Stimulated activated CD8-positive, alpha-beta memory T cell treated with anti-CD3 and anti-CD28 coated beads, Interleukin-15, amount 100 ng/mL, for 4 hours (primary cell): Measurements from ENCODE around the gene CAMK2G.

Experiments used
- DNase-seq, 2 donors: peaks; one replicate each; pipeline ENCODE4 v3.0.0-alpha.2; 2020; ENCODE audit warnings: low read depth in 2 of 2

CAMK2G gene

DNA sequence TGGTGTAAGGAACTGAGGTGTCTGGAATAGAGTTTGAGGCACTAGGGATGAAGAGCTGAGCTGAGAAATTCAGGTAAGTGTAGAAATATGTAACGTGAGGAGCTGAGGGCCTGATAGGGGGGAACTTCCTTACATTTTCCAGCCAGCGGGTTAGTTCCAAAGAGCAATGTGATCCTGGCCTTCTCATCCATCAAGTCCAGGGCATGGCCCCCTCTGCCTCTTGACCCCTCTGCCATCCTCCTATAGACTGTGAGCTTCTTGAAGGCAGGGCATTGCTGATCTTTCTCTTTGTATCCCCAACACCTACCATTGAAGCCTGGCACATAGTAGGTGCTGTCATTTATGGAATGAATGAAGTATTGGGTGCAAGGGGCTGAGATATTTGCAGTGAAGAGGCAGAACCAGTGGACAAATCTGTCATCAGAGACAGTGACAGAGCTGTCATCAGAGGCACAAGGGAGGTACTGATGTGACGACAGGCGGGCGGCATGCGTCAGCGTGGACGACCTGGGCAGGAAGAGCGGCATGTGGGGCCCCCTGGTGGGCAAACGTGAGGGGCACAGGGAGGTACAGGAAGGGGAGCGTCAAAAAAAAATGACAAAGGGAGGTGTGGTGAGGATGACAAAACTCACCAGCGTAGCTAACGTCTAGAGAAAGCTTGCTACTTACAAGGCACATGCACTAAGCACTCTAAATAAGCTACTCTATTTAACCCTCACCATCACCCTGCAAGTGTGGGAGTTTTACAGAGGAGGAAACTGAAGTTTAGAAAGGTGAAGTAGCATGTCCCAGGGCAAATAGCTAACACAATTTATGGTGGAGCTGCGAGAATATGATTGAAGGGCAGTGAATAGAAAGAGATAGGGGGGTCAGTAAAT is 5.2 kb upstream of the CAMK2G start:
- peak; percentile 81 to 86 for DNase-seq

DNA sequence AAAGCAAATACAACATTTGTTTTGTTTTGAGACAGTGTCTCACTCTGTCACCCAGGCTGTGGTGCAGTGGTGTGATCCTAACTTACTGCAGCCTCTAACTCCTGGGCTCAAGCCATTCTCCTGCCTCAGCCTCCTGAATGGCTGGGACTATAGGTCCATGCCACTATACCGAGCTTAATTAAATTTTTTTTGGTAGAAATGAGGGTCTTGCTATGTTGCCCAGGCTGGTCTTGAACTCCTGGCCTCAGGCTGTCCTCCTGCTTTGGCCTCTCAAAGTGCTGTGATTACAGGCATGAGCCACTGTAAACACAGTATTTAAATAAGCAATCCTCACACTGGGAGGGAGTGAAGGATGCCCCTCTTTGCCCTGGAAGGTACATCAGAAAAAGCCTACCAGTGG is 4.0 kb upstream of the CAMK2G start:
- DNase-seq, result no peak

DNA sequence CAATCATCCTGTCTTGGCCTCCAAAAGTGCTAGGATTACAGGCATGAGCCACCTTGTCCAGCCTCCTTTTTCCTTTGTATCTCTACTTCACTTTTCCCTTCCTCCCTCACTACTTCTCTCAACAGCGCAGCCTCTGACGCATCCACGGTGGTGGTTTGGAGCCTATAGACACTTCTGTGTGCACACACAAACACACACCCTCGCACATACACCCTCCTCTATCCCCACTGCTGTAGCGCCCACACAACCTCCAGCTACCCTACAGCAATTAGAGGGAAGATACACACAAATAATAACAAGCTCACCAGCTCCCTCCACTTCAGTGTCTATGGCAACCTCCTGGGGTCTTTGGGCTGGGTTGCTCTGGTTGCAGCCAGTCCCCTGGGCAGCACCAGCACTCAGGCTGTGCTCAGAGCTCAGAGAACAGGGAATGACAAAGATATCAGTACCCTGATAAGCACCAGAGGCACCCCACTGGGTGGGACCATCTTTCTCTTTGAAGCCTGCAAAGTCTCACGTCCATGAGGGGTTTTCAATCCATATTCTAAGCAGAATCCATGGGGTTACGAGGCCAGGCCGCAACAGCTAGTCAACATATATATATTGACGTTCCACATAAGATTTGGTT is 3.3 kb upstream of the CAMK2G start:
- DNase-seq, result no peak

DNA sequence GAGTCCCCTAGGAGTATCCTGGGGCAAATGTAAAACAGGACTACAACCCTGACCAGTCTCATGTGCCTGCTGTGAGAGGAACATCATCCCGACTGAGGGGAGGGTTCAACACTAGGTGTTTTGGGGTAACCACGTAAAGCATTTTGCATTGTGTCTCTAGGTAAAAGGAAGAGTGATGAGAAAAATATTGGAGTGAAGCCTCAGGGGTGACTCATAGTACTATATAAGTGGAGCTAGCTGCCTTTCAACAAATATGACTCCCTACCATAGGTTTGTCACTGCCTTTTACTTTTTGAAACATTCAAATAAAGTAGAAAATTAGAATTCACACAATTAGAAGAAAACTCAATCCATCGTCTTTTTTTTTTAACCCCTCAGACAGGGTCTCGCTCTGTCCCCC is 2.6 kb upstream of the CAMK2G start:
- DNase-seq, result no peak

DNA sequence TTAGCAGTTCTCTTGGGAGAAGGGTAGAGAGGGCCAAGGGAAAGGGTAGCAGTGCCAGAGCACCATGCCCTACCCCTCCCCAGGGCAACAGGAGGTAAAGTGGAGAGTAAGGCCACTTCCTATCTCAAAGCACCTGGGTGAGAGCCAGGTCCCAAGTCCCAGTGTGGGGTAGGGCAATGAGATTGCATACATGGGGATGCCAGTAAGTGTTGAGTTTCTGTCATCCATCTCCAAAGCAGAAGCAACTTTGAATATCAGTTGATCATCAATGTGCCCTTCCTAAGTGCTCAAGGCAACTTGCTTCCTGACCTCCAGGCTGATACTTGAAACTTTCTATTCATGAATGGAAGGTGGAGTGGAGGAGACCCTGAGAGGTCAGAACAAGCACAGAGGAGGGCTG is 2.2 kb upstream of the CAMK2G start:
- no peak for DNase-seq

DNA sequence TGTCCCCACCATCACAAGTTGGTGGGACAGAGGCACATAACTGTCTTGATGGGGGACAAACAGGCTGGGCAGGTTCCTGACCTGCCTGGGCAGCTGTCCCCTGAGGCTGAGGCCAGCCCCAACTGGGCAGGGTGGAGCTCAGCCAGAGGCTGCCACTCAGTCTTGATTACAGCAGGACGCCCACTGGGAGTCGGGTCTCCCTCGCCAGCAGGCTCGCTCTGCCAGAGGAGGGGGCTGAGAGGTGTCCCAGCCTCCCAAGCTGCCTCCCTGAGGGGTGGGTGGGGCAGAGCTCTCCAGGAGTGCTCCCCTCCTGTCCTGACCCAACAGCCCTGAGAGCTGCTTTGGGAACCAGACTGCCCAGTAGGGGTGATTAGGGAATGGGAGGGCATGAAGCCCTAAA is 1.8 kb upstream of the CAMK2G start:
- no peak for DNase-seq

DNA sequence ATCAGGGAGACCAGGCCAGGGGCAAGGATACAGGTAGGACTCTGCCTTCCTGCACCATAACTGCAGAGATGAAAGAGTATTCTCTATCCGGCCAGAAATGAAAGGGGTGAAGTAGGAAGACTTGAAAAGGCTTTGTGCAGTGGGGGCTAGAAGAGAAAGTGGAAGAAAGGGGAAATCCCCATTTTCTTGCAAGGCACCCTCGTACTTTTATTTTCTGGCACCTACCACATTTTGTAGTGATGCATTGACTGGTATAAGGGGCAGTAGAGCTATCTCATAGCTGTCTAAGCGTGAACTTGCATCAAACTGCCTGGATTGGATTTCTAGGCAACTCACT is 752 bp upstream of the CAMK2G start:
- DNase-seq, result no peak

DNA sequence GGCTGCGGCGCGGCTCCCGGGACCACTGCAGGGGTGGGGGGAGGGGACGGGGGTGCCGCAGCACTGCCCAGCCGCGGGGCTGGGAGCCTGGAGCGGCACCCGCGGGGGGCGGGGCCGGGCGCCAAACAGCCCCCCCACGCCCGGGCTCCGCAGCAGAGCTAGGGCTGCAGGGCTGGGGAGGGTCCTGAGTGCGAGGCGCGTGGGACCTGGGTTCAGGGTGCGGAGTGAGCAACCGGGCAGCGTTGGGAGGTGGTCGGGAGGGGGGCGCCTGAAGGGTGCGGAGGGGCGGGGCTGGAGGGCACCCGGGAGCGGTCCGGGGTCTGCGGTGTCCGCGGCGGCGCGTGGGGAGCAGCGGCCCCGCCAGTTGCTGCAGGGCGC is 528 bp downstream of the CAMK2G start:
- DNase-seq, result no peak

DNA sequence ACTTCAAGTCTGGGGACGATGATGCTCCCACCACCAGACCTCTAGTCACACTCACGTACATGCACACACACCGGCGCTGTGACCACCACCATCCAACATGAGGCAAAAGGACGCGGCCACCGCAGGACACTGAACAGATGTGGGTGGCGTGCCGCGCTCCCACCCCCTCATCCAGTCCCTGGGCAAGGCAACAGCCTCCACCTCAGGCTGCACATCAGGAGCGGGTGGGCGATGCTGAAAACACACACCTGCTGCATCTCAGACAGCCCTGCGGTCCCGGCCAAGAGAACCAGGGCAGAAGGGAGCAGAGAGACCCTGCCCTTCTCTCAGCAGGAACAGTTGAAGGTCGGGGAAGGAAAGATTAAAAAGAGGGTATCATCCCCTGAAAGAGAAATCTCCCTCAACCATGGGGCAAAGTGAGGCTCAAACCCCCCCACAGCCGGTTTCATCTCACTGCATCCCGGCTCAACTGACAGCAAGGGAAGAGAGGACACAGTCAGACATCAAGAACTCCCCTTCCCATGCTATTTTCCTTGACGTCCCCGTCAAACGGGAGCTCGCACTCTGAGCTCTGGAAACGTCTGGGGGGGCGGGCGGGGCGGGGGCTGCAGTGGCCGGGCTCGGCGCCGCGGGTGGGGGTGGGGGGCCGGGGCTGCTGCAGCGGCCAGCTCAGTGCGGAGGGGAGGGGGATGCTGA is 1.1 kb downstream of the CAMK2G start:
- no peak for DNase-seq

DNA sequence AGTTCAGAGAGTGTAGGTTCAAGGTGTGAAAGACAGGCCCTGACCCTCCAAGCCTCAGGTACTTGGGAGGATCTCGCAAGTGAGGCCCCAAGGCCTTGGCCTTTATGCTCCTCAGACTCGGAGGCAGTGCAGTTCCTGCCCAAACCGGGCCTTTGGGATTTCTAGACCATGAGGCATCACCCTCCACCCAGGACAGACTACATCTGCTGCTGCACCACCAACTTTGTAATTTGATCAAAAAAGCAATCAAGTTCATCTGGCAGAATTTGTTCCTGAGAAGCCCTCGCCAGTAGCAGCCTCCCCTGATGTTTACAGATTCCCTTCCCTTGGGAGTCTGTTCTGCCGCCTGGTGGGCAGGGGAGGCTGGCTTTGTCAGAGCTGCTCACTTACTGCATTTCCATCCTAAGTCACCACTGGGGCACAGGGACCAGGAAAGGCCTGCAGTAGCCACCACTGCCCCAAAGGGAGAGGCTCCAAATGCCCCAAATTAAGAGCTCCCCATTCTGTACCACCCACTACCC is 2.1 kb downstream of the CAMK2G start:
- no peak for DNase-seq

DNA sequence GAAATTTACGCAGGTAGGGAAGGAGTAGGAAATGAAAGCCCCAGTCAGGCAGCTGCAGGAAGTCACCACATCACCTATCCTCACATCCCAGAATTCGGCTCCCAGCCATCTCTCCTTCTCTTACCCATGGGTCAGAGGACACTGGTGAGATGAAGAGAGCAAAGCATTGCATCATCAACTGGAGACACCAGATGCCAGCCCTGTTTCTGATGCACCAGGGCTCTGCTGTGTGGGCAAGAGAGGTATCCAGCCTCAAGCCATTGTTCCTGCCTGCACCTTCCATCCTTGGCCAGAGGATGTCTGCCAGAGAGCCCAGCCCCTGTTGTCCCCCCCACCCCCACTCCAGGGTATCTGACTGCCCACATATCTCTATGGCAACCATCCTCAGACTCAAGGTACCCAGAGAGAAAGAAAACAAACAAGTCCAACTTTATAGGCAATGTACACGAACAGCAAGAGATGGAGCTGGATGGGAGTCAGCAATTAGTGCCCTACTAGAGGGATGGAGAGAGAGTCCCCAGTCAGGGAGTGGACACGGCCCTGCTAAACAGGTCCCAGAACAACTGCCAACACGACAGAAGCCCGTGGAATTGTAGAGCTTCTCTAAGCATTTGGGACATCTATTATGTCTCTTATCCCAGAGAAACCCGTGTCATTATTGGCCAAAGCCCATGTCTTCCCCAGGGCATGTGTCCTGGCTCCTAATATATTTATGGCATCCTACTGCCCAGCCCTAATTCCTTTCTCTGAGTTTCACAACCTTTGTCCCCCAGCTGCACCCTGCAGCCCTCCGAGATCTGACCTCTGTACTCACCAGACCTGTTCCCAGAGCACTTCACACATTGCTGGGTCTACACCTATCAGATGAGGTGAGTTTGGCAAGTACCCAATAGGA is 2.8 kb downstream of the CAMK2G start:
- no peak for DNase-seq

DNA sequence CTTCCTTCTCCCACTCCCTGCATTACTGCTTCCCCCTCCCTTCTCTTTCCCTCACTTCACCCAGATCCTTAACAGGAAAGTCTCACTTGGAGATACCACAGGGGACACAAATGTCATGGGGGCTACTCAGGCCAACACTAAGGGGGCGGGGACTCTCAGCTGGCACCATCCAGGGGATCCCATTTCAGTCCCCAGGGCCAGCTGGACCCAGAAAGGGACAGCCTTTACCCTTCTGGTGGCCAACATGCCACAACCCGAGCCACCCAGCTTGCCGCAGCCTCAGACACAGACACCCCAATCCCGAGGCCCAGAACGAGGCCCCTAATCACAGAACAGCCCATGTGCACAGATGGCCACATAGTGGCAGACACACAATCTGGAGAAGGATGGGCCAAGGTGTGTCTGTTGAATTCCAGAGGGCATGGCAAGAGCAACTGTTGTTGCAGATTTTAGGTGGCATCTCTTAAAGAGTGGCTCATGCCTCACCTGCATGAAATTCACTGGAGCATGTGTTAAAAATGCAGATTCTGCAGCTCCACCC is 5.6 kb downstream of the CAMK2G start:
- no peak for DNase-seq

DNA sequence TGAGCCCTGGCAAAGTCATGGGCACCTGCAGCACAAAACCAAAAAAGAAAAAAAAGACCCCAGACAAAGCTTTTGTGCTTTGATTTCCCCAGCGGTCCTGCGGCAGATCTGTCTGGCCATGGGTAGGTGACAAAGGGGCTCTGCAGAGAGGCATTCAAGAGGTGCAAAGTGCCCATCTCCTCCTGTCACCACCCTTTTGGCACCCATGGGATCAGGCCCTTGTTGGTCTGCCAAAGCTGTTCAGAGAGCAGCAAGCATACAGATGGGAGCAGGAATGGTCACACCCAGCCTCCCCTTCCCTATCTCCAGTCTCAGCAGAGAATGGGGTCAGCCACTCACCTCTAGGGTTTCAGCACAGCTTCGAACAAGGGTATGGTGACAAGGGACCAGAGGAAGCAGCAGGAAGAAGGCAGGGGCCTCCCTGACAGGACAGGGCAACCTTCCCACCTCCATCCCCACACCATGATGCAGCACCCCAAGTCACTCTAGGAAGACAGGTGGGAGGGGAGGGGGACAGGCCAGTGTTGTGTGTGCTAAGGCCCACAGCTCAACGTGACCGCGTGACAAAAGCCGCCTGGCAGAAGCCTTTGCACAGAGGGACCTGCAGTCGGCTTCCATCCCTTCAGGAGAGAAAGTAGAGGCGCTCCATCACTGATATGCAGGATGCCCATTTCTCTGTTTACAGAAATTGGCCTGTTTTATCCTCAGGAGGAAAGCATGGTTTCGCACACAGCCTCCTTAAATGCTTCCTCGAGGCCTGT is 6.3 kb downstream of the CAMK2G start:
- DNase-seq, result no peak

DNA sequence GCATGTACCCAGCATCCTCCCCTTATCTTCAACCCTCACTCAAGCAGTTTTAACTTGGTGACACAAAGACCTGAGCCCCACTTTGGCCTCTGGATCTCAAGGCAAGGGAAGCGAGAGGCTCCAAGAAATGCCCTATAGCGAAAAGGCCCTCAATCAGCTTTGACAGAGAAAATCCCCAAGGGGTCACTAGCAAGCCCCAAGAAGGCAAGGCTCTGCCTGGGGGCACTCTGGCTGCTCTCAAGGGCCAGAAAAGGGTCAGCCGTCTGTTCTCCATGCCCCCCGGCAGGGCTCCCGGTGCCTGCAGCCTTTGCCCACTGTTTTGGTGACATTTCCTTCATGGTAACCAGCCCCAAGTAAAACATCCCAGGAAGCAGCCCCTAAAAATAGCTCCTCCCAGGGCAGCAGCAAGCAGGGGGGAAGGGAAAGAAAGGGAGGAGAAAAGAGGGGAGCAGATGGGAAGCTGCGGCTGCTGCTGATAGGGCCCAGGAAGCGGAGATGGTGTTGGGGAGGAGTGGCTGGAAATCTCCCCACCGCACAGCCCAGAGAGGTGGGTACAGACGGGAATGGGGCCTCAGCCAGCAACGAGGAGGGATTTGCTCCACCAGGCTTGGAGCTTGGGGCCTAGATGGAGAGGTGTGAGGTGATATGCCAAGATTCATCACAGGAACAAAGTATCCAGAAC is 7.1 kb downstream of the CAMK2G start:
- no peak for DNase-seq

DNA sequence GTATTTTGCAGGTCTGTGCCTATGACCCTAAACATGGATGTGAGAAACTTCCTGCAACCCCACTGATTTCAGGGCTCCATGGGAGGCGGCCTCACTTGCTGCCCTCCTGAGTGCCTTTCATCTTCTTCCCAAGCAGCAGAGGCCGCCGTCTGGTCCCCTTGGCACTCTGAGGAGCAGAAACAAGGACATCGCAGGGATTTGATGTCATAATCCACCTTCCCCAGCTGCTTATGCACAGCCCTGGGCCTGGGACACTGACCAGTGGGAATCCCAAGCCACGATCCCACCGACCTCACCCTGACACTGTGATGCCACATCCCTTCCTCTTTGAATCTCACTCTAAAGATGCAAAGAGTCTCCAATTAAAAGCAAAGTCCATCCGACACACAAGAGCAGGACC is 7.7 kb downstream of the CAMK2G start:
- DNase-seq, result no peak

DNA sequence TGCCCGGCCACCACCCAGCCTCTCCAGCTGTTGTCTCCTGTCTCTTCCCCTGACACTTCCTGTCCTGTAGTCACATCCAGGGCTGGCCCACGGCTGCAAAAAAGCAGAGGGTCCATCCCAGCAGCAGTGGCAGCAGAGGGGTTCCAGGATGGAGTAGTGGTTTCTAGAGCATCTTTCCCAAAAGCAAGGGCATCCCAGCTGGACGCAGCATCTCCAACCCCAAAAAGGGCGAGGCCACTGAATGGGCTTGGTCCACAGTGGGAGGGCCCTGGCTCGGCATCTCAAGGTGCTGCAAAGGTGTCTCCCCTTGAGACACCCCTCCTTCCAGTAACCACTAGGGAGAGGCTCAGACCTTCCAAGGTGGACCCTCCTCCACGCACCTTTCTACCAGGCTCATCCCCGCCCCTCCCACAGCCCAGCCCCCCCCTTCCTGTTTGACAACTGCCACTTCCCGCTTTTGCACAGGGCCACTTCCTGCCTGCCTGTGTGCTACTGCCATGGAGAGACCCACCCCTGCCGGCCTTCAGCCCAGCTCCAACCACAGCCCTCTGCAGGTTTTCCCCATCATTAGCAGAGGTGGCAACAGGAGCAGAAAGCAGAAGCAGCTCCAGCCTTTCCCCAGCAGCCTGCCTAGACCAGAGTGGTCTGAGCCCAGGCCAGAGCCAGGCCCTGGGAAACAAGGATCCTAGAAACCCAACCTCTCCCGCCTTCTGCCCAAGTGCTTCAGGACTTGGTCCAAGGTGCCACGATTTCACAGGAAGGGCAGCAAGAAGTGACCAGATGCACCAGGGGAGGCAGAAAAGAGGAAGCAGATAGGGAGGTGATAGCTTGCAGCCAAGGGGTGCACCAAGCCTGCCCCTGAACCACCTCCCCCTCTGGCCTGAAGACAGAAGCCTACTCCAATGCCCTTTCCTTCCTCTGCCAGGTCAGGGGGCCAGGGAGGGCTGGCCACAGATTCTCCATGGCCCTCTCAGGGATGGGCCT is 8.6 kb downstream of the CAMK2G start:
- no peak for DNase-seq

DNA sequence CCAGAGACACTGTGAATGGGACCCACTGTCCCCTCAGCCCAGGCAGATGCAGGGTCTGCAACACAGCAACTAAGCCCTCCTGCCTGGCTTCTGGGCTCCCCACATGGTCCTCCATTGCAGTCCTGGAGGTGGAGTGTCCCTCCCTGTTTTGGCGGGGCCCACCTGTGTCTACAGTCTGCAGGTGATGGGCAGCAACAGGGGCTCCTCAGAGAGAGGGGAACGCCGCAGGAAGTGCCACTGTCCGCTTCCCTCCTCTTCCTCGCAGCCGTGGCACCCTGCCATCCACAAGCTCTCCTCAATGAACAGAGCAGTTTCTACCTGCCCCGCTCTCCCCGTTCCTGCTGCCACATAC is 9.3 kb downstream of the CAMK2G start:
- no peak for DNase-seq

DNA sequence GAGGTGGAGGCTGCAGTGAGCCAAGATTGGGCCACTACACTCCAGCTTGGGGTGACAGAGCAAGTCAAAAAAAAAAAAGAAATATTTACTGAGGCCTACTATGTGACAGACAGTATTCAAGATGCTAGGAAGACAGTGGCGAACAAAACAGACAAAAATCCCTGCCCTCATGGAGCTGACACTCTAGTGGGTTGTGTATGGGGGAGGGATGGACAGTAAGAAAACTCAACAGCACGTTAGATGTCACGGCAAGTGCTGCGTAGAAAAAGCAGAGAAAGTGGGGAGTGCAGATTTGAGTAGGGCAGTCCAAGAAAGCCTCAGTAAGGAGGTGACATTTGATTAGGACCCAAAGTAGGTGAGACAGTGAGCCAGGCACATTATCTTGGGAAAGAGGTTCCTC is 10.1 kb downstream of the CAMK2G start:
- no peak for DNase-seq
